Adipocyte (in vitro differentiated cells): ENCODE data around the gene C2CD3.

Experiments
- DNase-seq: peaks from one replicate; pipeline ENCODE4 v3.0.0-alpha.2; 2015; ENCODE audit warnings: low read depth
- H3K27me3 ChIP-seq: replicated peaks from 2 replicates; pipeline ENCODE4 v1.7.0; 2013; ENCODE audit warnings: mild to moderate bottlenecking, low read length, moderate library complexity; ENCODE audit not compliant: control insufficient read depth, insufficient read depth
- H3K36me3 ChIP-seq: 2 replicates; pipeline ENCODE4 v1.7.0; 2013; ENCODE audit warnings: low read length, mild to moderate bottlenecking, moderate library complexity; ENCODE audit not compliant: control insufficient read depth, insufficient read depth, severe bottlenecking
- H3K4me1 ChIP-seq: 2 replicates; pipeline ENCODE4 v1.7.0; 2013; ENCODE audit warnings: mild to moderate bottlenecking, low read length, moderate library complexity; ENCODE audit not compliant: control insufficient read depth, insufficient read depth
- H3K4me3 ChIP-seq: 2 replicates; pipeline ENCODE4 v1.7.0; 2013; ENCODE audit warnings: mild to moderate bottlenecking, low read length, moderate library complexity
- H3K9ac ChIP-seq: 2 replicates; pipeline ENCODE4 v1.7.0; 2013; ENCODE audit warnings: mild to moderate bottlenecking, low read length, moderate library complexity
- H3K9me3 ChIP-seq: 2 replicates; pipeline ENCODE4 v1.7.0; 2013; ENCODE audit warnings: mild to moderate bottlenecking, low read length, moderate library complexity; ENCODE audit not compliant: control insufficient read depth

C2CD3 gene

DNA sequence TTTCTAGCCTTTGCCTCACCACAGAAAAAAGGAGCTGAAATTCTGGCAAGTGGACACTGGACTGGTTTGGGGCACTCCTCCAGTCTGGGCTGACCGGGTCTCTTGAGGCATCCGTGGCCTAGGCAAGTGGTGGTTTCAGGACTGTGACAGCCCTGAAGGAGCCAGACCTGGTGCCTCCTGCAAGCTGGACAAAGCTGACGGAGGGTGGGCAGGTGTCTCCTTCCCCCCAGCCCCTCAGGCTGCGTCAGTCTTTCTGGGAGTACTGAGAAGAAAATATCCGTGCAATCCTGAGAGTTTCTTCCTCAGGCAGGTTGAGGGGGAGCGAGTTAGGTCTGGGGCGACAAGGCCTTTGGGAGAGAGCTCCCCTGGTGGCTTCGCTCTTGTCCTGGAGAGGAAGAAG lies 157.7 kb downstream of the C2CD3 start:
- H3K9me3 ChIP-seq: no peaks in the 10 kb centered on the region
- H3K27me3 ChIP-seq: no peaks in the 10 kb centered on the region
- H3K9ac ChIP-seq: no peak overlapping the region
- no peak for DNase-seq
- H3K4me3 ChIP-seq: no peak overlapping the region
- H3K4me1 ChIP-seq: peaks cover 20% of the 10 kb centered on the region
- H3K36me3 ChIP-seq: peaks cover 5% of the 10 kb centered on the region

- H3K4me1 ChIP-seq: peaks cover 15% of the 10 kb centered on the region
- H3K9ac ChIP-seq: no peak overlapping the region
- no peaks in the 10 kb centered on the region for H3K27me3 ChIP-seq
- peaks cover 5% of the 10 kb centered on the region for H3K36me3 ChIP-seq
- H3K9me3 ChIP-seq: no peaks in the 10 kb centered on the region
- H3K4me3 ChIP-seq: no peak overlapping the region
- DNase-seq: no peak
These were observed 158.6 kb downstream of the C2CD3 start for GRCh38 chr11:74012074-74012809.

GRCh38 chr11:74011360-74012073 lies 159.3 kb downstream of the C2CD3 start:
- Histone ChIP-seq H3K36me3 (peaks cover 1% of the 10 kb centered on the region), H3K4me1 (peaks cover 15% of the 10 kb centered on the region), H3K4me3 (no peak overlapping the region), H3K9me3 (no peaks in the 10 kb centered on the region), H3K27me3 (no peaks in the 10 kb centered on the region), H3K9ac (no peak overlapping the region)
- DNase-seq: peak; percentile 34

DNA sequence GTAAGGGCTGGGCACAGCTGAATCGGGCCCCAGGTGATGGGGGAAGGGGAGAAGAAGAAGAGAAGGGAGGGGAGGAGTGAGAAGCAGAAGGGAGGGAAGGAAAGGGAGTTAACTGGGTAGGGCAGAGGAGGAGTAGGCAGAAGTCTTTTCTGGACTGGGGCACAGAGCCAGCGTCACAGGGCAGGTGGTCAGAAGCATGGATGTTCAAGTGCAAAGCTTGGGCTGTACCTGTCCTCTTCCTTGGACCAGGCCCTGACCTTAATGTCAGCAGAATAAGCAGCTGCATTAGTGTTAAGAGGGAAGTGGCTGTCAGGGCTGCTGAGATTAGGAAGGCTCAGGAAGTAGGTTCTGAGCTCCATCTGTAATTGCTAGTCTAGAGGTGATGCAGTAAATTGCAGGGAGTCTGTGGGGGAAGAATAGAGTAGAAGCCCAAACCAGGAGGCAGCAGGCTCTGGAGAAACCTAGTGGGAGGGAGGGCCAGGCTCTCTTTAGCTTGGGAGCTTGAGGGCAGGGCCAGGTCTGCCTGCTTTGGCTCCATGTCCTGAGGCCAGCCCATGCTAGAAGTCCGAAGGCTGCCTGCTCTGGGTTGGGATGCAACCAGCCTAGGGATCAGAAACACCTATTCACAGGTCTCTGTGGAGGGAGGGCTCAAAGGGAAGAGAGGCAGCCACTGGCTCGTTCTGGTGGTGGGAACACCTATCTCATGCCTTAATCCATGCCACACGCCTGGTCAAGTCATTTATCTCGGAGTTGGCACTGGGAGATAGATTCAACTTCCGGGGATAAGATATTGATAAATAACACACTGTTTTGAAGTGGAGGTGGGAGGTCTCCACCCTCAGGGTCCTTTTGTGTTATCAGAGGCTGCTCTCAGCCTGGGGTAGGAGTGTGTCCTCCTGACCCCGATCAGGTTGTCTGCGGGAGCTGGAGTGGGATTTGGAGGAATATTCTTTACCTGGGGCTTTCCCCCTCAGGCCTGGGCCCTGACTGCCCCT lies 160.2 kb downstream of the C2CD3 start:
- no peak for DNase-seq
- H3K4me1 ChIP-seq: peaks cover 15% of the 10 kb centered on the region
- no peaks in the 10 kb centered on the region for H3K9me3 ChIP-seq
- H3K9ac ChIP-seq: no peak overlapping the region
- H3K36me3 ChIP-seq: no peaks in the 10 kb centered on the region
- no peaks in the 10 kb centered on the region for H3K27me3 ChIP-seq
- no peak overlapping the region for H3K4me3 ChIP-seq

- Histone ChIP-seq H3K36me3 (no peaks in the 10 kb centered on the region), H3K4me1 (peaks cover 20% of the 10 kb centered on the region), H3K4me3 (no peak overlapping the region), H3K27me3 (no peaks in the 10 kb centered on the region), H3K9me3 (no peaks in the 10 kb centered on the region), H3K9ac (no peak overlapping the region)
- no peak for DNase-seq
These were observed 161.0 kb downstream of the C2CD3 start for GRCh38 chr11:74009675-74010305.

GRCh38 chr11:74009230-74009547 lies 161.6 kb downstream of the C2CD3 start:
- no peak for DNase-seq
- no peak overlapping the region for H3K9ac ChIP-seq
- H3K9me3 ChIP-seq: no peaks in the 10 kb centered on the region
- no peaks in the 10 kb centered on the region for H3K36me3 ChIP-seq
- no peak overlapping the region for H3K4me3 ChIP-seq
- H3K27me3 ChIP-seq: no peaks in the 10 kb centered on the region
- H3K4me1 ChIP-seq: peaks cover 26% of the 10 kb centered on the region

DNA sequence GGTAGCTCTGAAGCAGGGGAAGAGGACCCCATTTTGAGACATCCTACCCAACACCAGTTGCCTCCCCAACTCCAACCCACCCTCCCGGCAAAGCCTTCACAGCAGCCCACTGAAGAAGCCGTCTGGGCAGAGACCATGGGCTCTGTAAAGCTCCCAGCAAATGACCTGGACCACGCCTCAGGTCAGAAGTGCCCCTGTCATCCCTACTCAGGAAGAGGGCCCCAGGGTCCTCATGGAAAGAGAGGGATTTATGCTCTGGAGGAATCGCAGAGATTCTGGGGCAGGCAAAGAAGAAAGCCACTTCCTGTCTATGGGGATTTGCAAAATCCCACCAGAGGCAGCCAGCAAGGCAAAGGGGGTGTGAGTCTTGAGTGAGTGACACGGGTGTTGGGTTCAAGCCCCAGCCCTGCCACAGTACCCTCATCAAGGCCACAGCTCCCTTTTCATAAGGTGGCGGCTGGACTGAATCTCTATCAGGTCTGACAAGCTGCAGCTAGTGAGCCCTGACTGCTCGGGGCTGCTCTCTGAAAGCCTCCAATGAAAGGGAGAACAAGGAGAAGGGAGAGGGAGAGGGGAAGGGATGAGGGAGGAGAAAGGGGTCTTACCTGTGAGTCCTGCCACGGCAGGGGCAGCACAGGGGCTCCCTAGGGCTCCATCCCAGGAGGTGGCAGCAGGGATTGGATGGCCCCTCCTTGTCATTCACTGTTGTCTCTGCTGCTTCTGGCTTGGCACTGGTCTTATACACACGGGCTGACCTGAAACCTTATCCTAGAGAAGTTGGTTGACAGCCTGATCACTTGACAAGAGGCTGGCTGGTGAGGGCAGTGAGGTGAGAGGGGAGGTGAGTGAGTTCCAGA lies 162.2 kb downstream of the C2CD3 start, which contains the start of gene UCP3:
UCP3 (minus strand) TSS at position 713 of the 857 bp plus-strand sequence. CDS start 2,043 bp downstream, outside the sequence.
- Histone ChIP-seq H3K4me3 (no peak within 1 kb of the TSS), H3K9me3 (no peaks in the 10 kb centered on the region), H3K4me1 (peaks cover 31% of the 10 kb centered on the region), H3K36me3 (no peaks in the 10 kb centered on the region), H3K27me3 (no peaks in the 10 kb centered on the region), H3K9ac (no peak within 1 kb of the TSS)
- no peak for DNase-seq

GRCh38 chr11:74007691-74008372 lies 163.0 kb downstream of the C2CD3 start:
- Histone ChIP-seq H3K4me3 (no peak overlapping the region), H3K36me3 (no peaks in the 10 kb centered on the region)

GRCh38 chr11:74006743-74007304 lies 164.0 kb downstream of the C2CD3 start:
- no peak for DNase-seq
- H3K36me3 ChIP-seq: no peaks in the 10 kb centered on the region
- H3K9me3 ChIP-seq: no peaks in the 10 kb centered on the region
- H3K9ac ChIP-seq: no peak overlapping the region
- H3K4me3 ChIP-seq: no peak overlapping the region
- H3K4me1 ChIP-seq: peaks cover 27% of the 10 kb centered on the region
- H3K27me3 ChIP-seq: no peaks in the 10 kb centered on the region

More at GRCh38 chr11:74007691-74008372, 163.0 kb downstream of the C2CD3 start:
- Histone ChIP-seq H3K4me1 (peaks cover 31% of the 10 kb centered on the region), H3K9ac (no peak overlapping the region), H3K27me3 (no peaks in the 10 kb centered on the region), H3K9me3 (no peaks in the 10 kb centered on the region)
- no peak for DNase-seq
